H1 (cell line): Measurements from ENCODE around the gene OPRD1. TPM values are rescaled to one million over a fixed set of nuclear protein-coding genes. Genes with fewer than 3 reads are reported as not detected.
"Not testable (repeated sequence)": the region's sequence is repeated elsewhere in the genome, so short reads cannot be mapped to it uniquely, and the experiment has no call there.

Experiments used
- CTCF ChIA-PET: fragments of 300-600 bp; sonication (Branson Sonifier 250); formaldehyde crosslinking; loops from one replicate; lab custom pipeline; 2021; ENCODE audit not compliant: partially characterized antibody; lab: Charles Lee
- POLR2A ChIA-PET: fragments of 300-600 bp; sonication (Branson Sonifier 250); formaldehyde crosslinking; loops from one replicate; lab custom pipeline; 2021; ENCODE audit warnings: inconsistent platforms; ENCODE audit not compliant: partially characterized antibody; lab: Charles Lee
- DNase-seq, 2 experiments: peaks; one replicate each; pipeline versions ENCODE4 v3.0.0 to v3.0.0-alpha.2; 2010 to 2022; ENCODE audit warnings: low spot score in 2 of 2, low read depth in 1 of 2, mixed read lengths in 1 of 2
- FAIRE-seq: peaks from 2 replicates; lab custom pipeline; 2011; peaks lifted over from hg19 to GRCh38; lab: Jason Lieb, UNC
- H2AFZ ChIP-seq: 2 replicates; pipeline ENCODE4 v1.8.1; 2012; ENCODE audit warnings: low read length, inconsistent platforms
- H2AK5ac ChIP-seq: 2 replicates; pipeline ENCODE4 v1.6.1; 2013; ENCODE audit warnings: low read depth, low read length
- H2BK120ac ChIP-seq: replicated peaks from 2 replicates; pipeline ENCODE3; 2013; ENCODE audit warnings: low read depth, low read length, inconsistent platforms
- H2BK12ac ChIP-seq: 2 replicates; pipeline ENCODE4 v1.6.1; 2013; ENCODE audit warnings: low read depth, low read length
- H2BK15ac ChIP-seq: 2 replicates; pipeline ENCODE4 v1.6.1; 2013; ENCODE audit warnings: low read length
- H2BK20ac ChIP-seq: 2 replicates; pipeline ENCODE4 v1.6.1; 2013; ENCODE audit warnings: low read length
- H2BK5ac ChIP-seq: 2 replicates; pipeline ENCODE4 v1.6.1; 2013; ENCODE audit warnings: low read depth, low read length
- H3K14ac ChIP-seq: 2 replicates; pipeline ENCODE4 v1.6.1; 2013; ENCODE audit warnings: inconsistent platforms; ENCODE audit not compliant: insufficient read length
- H3K18ac ChIP-seq: 2 replicates; pipeline ENCODE4 v1.6.1; 2013; ENCODE audit warnings: low read length; ENCODE audit errors: extremely low read depth
- H3K23ac ChIP-seq: 2 replicates; pipeline ENCODE4 v1.6.1; 2013; ENCODE audit warnings: inconsistent platforms; ENCODE audit not compliant: insufficient read length
- H3K23me2 ChIP-seq: 2 replicates; pipeline ENCODE4 v1.6.1; 2013; ENCODE audit warnings: low read depth, low read length
- H3K27ac ChIP-seq: 2 replicates; pipeline ENCODE4 v1.6.1; 2011; ENCODE audit warnings: low read depth, low read length, inconsistent platforms
- H3K27me3 ChIP-seq, 4 experiments: replicated peaks in 1 of 4; 1 replicate in 1 of 4; 2 replicates in 3 of 4; pipeline versions ENCODE4 v1.6.1 to v1.8.1; 2011 to 2013; ENCODE audit warnings: low read length in 3 of 4, mild to moderate bottlenecking in 3 of 4, inconsistent platforms in 2 of 4, mixed read lengths in 2 of 4, moderate library complexity in 1 of 4; ENCODE audit not compliant: control insufficient read depth in 3 of 4, insufficient read depth in 3 of 4; ENCODE audit errors: extremely low read depth in 1 of 4
- H3K36me3 ChIP-seq, 4 experiments: 2 replicates each; pipeline versions ENCODE4 v1.6.1 to v1.8.1; 2011 to 2013; ENCODE audit warnings: mild to moderate bottlenecking in 4 of 4, low read length in 3 of 4, moderate library complexity in 2 of 4, control low read depth in 1 of 4, inconsistent platforms in 1 of 4; ENCODE audit not compliant: insufficient read depth in 4 of 4, control insufficient read depth in 2 of 4
- H3K4ac ChIP-seq: replicated peaks from 2 replicates; pipeline ENCODE3; 2013; ENCODE audit warnings: low read length, low read depth, mixed read lengths, inconsistent platforms; ENCODE audit not compliant: insufficient read length
- H3K4me1 ChIP-seq, 4 experiments: replicated peaks in 1 of 4; 1 replicate in 1 of 4; 2 replicates in 3 of 4; pipeline versions ENCODE4 v1.6.1 to v1.8.1; 2011 to 2013; ENCODE audit warnings: low read length in 3 of 4, inconsistent platforms in 2 of 4, mixed read lengths in 1 of 4; ENCODE audit not compliant: insufficient read depth in 4 of 4, control insufficient read depth in 3 of 4
- H3K4me2 ChIP-seq, 2 experiments: 2 replicates each; pipeline versions ENCODE4 v1.6.1 to v1.8.1; 2011 to 2013; ENCODE audit warnings: low read depth in 2 of 2, low read length in 2 of 2, control low read depth in 1 of 2, inconsistent platforms in 1 of 2, mild to moderate bottlenecking in 1 of 2; ENCODE audit not compliant: insufficient read depth in 1 of 2
- H3K4me3 ChIP-seq, 4 experiments: fragments of 200-600, 300-600 bp in 1 of 4; sonication (generic), shearing (Covaris generic), sonication (Bioruptor Twin) in 1 of 4; 2 replicates each; pipeline versions ENCODE4 v1.5.1 to v1.8.1; 2011 to 2016; ENCODE audit warnings: low read length in 4 of 4, low read depth in 3 of 4, control low read depth in 2 of 4, inconsistent platforms in 2 of 4, mild to moderate bottlenecking in 2 of 4, mixed read lengths in 1 of 4, moderate library complexity in 1 of 4; ENCODE audit not compliant: insufficient read depth in 2 of 4; ENCODE audit errors: extremely low read depth in 1 of 4
- H3K56ac ChIP-seq: replicated peaks from 2 replicates; pipeline ENCODE3; 2013; ENCODE audit warnings: low read depth, mild to moderate bottlenecking, mixed read lengths, low read length, inconsistent platforms; ENCODE audit not compliant: insufficient read length
- H3K79me1 ChIP-seq: 2 replicates; pipeline ENCODE4 v1.6.1; 2013; ENCODE audit warnings: low read depth, low read length, control low read depth
- H3K79me2 ChIP-seq, 2 experiments: 2 replicates each; pipeline versions ENCODE4 v1.6.1 to v1.8.1; 2012 to 2013; ENCODE audit warnings: low read length in 2 of 2, mild to moderate bottlenecking in 2 of 2, inconsistent platforms in 1 of 2; ENCODE audit not compliant: insufficient read depth in 2 of 2, control insufficient read depth in 1 of 2
- H3K9ac ChIP-seq, 4 experiments: replicated peaks in 1 of 4; 1 replicate in 1 of 4; 2 replicates in 3 of 4; pipeline versions ENCODE4 v1.6.1 to v1.8.1; 2011 to 2013; ENCODE audit warnings: low read depth in 3 of 4, low read length in 3 of 4, control low read depth in 2 of 4, mild to moderate bottlenecking in 2 of 4, moderate library complexity in 2 of 4, inconsistent platforms in 1 of 4; ENCODE audit errors: extremely low read depth in 1 of 4
- H3K9me3 ChIP-seq, 2 experiments: 2 replicates each; pipeline versions ENCODE4 v1.6.1 to v1.8.1; 2012 to 2013; ENCODE audit warnings: mild to moderate bottlenecking in 2 of 2, moderate library complexity in 2 of 2, control low read depth in 1 of 2, inconsistent platforms in 1 of 2, low read depth in 1 of 2, low read length in 1 of 2, mixed read lengths in 1 of 2; ENCODE audit not compliant: insufficient read depth in 2 of 2
- H4K20me1 ChIP-seq, 2 experiments: replicated peaks in 1 of 2; 2 replicates each; pipeline versions ENCODE3 to v1.8.1; 2011 to 2013; ENCODE audit warnings: inconsistent platforms in 2 of 2, low read length in 2 of 2, mild to moderate bottlenecking in 1 of 2; ENCODE audit not compliant: insufficient read depth in 2 of 2, control insufficient read depth in 1 of 2
- H4K5ac ChIP-seq: 2 replicates; pipeline ENCODE4 v1.6.1; 2013; ENCODE audit warnings: low read length, low read depth, mixed read lengths, inconsistent platforms; ENCODE audit not compliant: insufficient read length
- H4K8ac ChIP-seq: 2 replicates; pipeline ENCODE4 v1.8.0; 2013; ENCODE audit warnings: mild to moderate bottlenecking, moderate library complexity, low read length, inconsistent platforms; ENCODE audit not compliant: insufficient read depth; ENCODE audit errors: extremely low read depth
- H4K91ac ChIP-seq: replicated peaks from 2 replicates; pipeline ENCODE3; 2013; ENCODE audit warnings: low read length, mixed read lengths, inconsistent platforms; ENCODE audit not compliant: insufficient read length
- WGBS, 2 experiments: shearing (Covaris generic) in 1 of 2; methylation state at CpG; one replicate each; pipeline versions ENCODE4 v1.1.6 to v1.1.7; 2013 to 2015; ENCODE audit warnings: low lambda C conversion rate in 2 of 2, mixed read lengths in 2 of 2, inconsistent platforms in 1 of 2, low coverage in 1 of 2, missing lambda C conversion rate in 1 of 2; ENCODE audit not compliant: insufficient replicate concordance in 2 of 2, insufficient coverage in 1 of 2, insufficient read length in 1 of 2; ENCODE audit errors: extremely low coverage in 1 of 2, missing lambda C conversion rate in 1 of 2; 5-methylcytosine and 5-hydroxymethylcytosine counted together
- polyA plus RNA-seq, 7 experiments: library from polyadenylated mRNA; depleted of rRNA in 3 of 7; stranded (reverse) in 5 of 7; unstranded in 2 of 7; fragments of >200 nt in 5 of 7; fragments of 200-250 nt in 2 of 7; gene quantifications; 1 replicate in 5 of 7; 2 replicates in 1 of 7; 4 replicates in 1 of 7; pipeline versions ENCODE4 v1.2.1 to v1.2.3, GENCODE V29; 2011 to 2013; ENCODE audit warnings: missing spikeins in 2 of 7, mixed read lengths in 2 of 7
- total RNA-seq: library from RNA; stranded (reverse); fragmentation: NEBNext Ultra II Directional; extraction: Animal tissue kit (Norgen Biotek cat#: 25700); gene quantifications from 2 replicates; pipeline ENCODE4 v1.2.1, GENCODE V29; 2021

Gene OPRD1
- total and polyA plus RNA-seq, 2 of the 8 experiments (the other 6 are each of a cell fraction or from before 2014, with no cell fraction given): 2.6 to 3.7 TPM

DNA sequence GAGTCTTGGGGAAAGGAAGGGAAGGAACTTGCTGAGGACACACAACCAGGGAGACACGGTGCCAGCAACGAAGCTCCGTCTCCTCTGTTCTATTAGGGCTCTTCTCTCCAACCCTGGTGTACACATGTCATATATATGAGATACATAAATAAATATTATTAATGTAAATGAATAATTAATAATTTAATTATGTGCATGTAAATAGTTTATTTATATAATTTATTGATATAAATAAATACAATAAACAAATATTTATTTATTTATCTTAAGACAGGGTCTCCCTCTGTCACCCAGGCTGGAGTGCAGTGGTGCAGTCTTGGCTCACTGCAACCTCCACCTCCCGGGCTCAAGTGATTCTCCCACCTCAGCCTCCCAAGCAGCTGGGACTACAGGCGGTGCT, 17.4 kb upstream of the OPRD1 start:
- not testable (repeated sequence) for H2BK5ac ChIP-seq, H3K23me2 ChIP-seq, H3K36me3 ChIP-seq, H3K4me1 ChIP-seq, H2BK20ac ChIP-seq, FAIRE-seq, H4K8ac ChIP-seq, H2BK15ac ChIP-seq, H3K14ac ChIP-seq, H3K56ac ChIP-seq, H3K4ac ChIP-seq, H3K4me3 ChIP-seq, H3K4me2 ChIP-seq, H2BK120ac ChIP-seq, H3K9ac ChIP-seq, H2AFZ ChIP-seq, H3K18ac ChIP-seq, H4K20me1 ChIP-seq, H3K27me3 ChIP-seq, H2BK12ac ChIP-seq, H3K79me1 ChIP-seq, H3K27ac ChIP-seq, DNase-seq, H4K5ac ChIP-seq, H2AK5ac ChIP-seq, H3K9me3 ChIP-seq, H4K91ac ChIP-seq, H3K79me2 ChIP-seq, H3K23ac ChIP-seq
- ChIA-PET CTCF (interaction anchor here (1.3 to 8.7 kb wide), 6 partner anchors 11 to 82 kb away, joined by 3 to 106 read pairs (median 8); no protein-coding TSS in a partner anchor), POLR2A (interaction anchor here (0.6 kb wide), 1 partner anchor 106 kb away, joined by 3 read pairs; no protein-coding TSS in a partner anchor)
- 99% methylated on average over 5 of the region's 5 CpGs; no CpG with 5 or more reads in 1 of the 2 experiments for WGBS, 2 experiments
